Naive thymus-derived CD4-positive, alpha-beta T cell (primary cell): ENCODE data around the gene USH1G. TPM values are rescaled to one million over a fixed set of nuclear protein-coding genes. Genes with fewer than 3 reads are reported as not detected.
A peak's percentile ranks its signal among the peaks of the same experiment; 100 is the strongest.

ENCODE experiments used
- ATAC-seq: fragments of 150-1000 bp; cut with Tn5 transposase; 2 replicates; pipeline ENCODE4 v1.10.0; 2021; ENCODE audit warnings: mild to moderate bottlenecking, moderate library complexity
- CTCF ChIA-PET: fragments of 350-600 bp; sonication (Branson Sonifier 250); formaldehyde crosslinking; loops from one replicate; lab custom pipeline; 2021; ENCODE audit warnings: antibody characterized with exemption; lab: Charles Lee
- POLR2A ChIA-PET: fragments of 350-600 bp; sonication (Branson Sonifier 250); formaldehyde crosslinking; loops from one replicate; lab custom pipeline; 2021; ENCODE audit warnings: antibody characterized with exemption, inconsistent platforms; lab: Charles Lee
- DNase-seq, 9 donors: peaks; one replicate each; pipeline versions ENCODE4 v3.0.0 to v3.0.0-alpha.2; 2020 to 2022; ENCODE audit warnings: mixed read lengths in 1 of 9
- H3K27ac ChIP-seq: one replicate; pipeline ENCODE4 v1.7.0; 2013; ENCODE audit warnings: mild to moderate bottlenecking, low read depth, low read length, moderate library complexity
- H3K27me3 ChIP-seq, 2 donors: one replicate each; pipeline ENCODE4 v1.7.0; 2013; ENCODE audit warnings: low read length in 2 of 2, mild to moderate bottlenecking in 2 of 2, moderate library complexity in 2 of 2; ENCODE audit not compliant: control insufficient read depth in 2 of 2, insufficient read depth in 2 of 2
- H3K36me3 ChIP-seq, 3 experiments: 1 replicate in 2 of 3; 2 replicates in 1 of 3; pipeline ENCODE4 v1.7.0; 2013; ENCODE audit warnings: low read length in 3 of 3, mild to moderate bottlenecking in 3 of 3, moderate library complexity in 1 of 3; ENCODE audit not compliant: insufficient read depth in 3 of 3, control insufficient read depth in 2 of 3
- H3K4me1 ChIP-seq, 2 donors: one replicate each; pipeline ENCODE4 v1.7.0; 2013; ENCODE audit warnings: low read length in 2 of 2, mild to moderate bottlenecking in 2 of 2, moderate library complexity in 1 of 2; ENCODE audit not compliant: control insufficient read depth in 2 of 2, insufficient read depth in 2 of 2
- H3K4me3 ChIP-seq: 2 replicates; pipeline ENCODE4 v1.7.0; 2013; ENCODE audit warnings: mild to moderate bottlenecking, low read length
- H3K9me3 ChIP-seq, 3 experiments: 1 replicate in 2 of 3; 2 replicates in 1 of 3; pipeline ENCODE4 v1.7.0; 2013; ENCODE audit warnings: low read length in 3 of 3; ENCODE audit not compliant: control insufficient read depth in 2 of 3
- H3K27ac Mint-ChIP-seq, 9 donors: one replicate each; pipeline ENCODE4 v1.8.0; 2020 to 2022; ENCODE audit warnings: mixed read lengths in 9 of 9, mild to moderate bottlenecking in 8 of 9, moderate library complexity in 5 of 9, inconsistent platforms in 2 of 9
- H3K27me3 Mint-ChIP-seq, 5 donors: one replicate each; pipeline ENCODE4 v1.8.0; 2021 to 2022; ENCODE audit warnings: mixed read lengths in 5 of 5, mild to moderate bottlenecking in 1 of 5
- H3K36me3 Mint-ChIP-seq, 5 donors: one replicate each; pipeline ENCODE4 v1.8.0; 2020 to 2022; ENCODE audit warnings: mixed read lengths in 5 of 5, mild to moderate bottlenecking in 3 of 5, inconsistent platforms in 1 of 5
- H3K4me1 Mint-ChIP-seq, 7 donors: one replicate each; pipeline ENCODE4 v1.8.0; 2020 to 2022; ENCODE audit warnings: mixed read lengths in 7 of 7, mild to moderate bottlenecking in 3 of 7, inconsistent platforms in 1 of 7
- H3K4me3 Mint-ChIP-seq, 10 donors: one replicate each; pipeline ENCODE4 v1.8.0; 2020 to 2022; ENCODE audit warnings: mild to moderate bottlenecking in 10 of 10, mixed read lengths in 10 of 10, moderate library complexity in 6 of 10, inconsistent platforms in 2 of 10
- H3K9me3 Mint-ChIP-seq, 11 donors: one replicate each; pipeline ENCODE4 v1.8.0; 2020 to 2022; ENCODE audit warnings: mixed read lengths in 11 of 11, mild to moderate bottlenecking in 4 of 11, inconsistent platforms in 1 of 11, moderate library complexity in 1 of 11
- intact Hi-C, 2 donors: fragments of 100-400 bp; cut with micrococcal nuclease; formaldehyde crosslinking; loops; one replicate each; pipeline ENCODE4 v1.15.1; 2023
- polyA plus RNA-seq, 2 donors: library from polyadenylated mRNA; unstranded; fragments of 300-500 nt; fragmentation: Illumina TruSeq; gene quantifications; one replicate each; pipeline ENCODE4 v1.2.3, GENCODE V29; 2021
- total RNA-seq, 6 experiments: library from RNA in 5 of 6; stranded (reverse) in 5 of 6; gene quantifications; 1 replicate in 5 of 6; 2 replicates in 1 of 6; pipeline ENCODE4 v1.2.3 and lab custom pipeline; 2021 to 2026

Gene USH1G
- total and polyA plus RNA-seq, 7 experiments from 2014 or later = not detected

DNA sequence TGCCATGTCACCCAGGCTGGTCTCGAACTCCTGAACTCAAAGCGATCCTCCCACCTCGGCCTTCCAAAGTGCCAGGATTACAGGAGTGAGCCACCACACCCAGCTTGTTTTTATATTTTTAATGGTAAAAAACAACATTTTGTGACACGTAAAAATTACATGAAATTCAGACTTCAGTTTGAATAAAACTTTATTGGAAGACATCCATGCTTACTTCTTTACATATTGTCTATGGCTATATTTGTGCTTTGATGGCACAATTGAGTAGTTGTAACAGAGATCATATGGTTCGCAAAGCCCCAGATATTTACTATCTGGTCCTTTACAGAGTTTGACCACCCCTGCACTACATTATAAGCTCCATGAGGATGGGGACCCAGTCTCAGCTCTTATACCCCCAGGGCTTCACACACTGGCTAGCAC is 48.4 kb downstream of the USH1G start:
- H3K4me3 Mint-ChIP-seq = peak overlapping the region in 1 of 10 donors; percentile 13
- DNase-seq (no peak), ATAC-seq (no peak)
- no peak overlapping the region for H3K4me3 ChIP-seq
- H3K4me1 Mint-ChIP-seq = peaks cover 18 to 33% (median 23%) of the 10 kb centered on the region in 7 donors
- intact Hi-C loops = loop anchor here in 1 of 2 donors (5.0 kb wide), 1 partner anchor 793 kb away; the partner anchor contains the start of genes RECQL5 and SAP30BP
- H3K4me1 ChIP-seq = peaks cover 11 to 14% of the 10 kb centered on the region in 2 donors
- peaks cover 0 to 6% (median 0%) of the 10 kb centered on the region in 5 donors for H3K36me3 Mint-ChIP-seq
- no peaks in the 10 kb centered on the region for H3K36me3 ChIP-seq
- H3K9me3 ChIP-seq = no peaks in the 10 kb centered on the region
- peaks cover 0 to 3% (median 0%) of the 10 kb centered on the region in 5 donors for H3K27me3 Mint-ChIP-seq
- ChIA-PET CTCF (interaction anchor here (1.1 to 2.4 kb wide), 2 partner anchors 10 to 83 kb away, joined by 3 to 10 read pairs; no protein-coding TSS in a partner anchor), POLR2A (no interaction called here)
- H3K9me3 Mint-ChIP-seq = peaks cover 0 to 2% (median 0%) of the 10 kb centered on the region in 11 donors
- no peaks in the 10 kb centered on the region for H3K27me3 ChIP-seq
- peak overlapping the region in 1 of 9 donors; percentile 19 for H3K27ac Mint-ChIP-seq
- H3K27ac ChIP-seq = no peak overlapping the region

DNA sequence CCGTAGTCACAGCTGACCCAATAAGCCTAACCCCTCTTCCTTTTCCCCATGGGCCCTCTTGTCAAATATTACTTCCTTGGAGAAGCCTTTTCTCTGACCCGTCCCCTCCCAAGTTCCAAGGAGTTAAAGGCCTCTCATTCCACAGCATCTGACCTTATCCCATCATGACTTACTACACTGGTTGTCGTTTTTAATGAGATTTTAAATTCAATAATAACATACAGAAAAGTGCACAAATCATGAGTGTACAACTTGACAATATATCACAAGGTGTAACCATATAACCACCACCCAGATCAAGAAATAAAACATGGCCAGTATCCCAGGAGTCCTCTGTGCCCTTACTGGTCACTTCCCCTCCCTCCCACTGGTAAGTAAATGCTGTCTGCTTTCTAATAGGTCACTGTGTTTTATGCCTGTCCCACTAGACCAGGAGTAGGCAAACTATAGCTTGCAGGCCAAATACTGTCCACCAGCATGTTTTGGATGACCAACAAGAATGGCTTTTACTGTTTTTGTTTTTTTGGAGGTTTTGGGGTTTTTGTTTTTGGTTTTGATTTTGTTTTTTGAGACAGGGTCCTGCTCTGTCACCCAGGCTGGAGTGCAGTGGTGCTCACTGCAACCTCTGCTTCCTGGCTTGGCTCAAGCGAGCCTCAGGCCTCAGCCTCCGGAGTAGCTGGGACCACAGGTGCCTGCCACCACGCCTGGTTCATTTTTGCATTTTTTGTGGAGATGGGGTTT is 49.0 kb downstream of the USH1G start:
- POLR2A ChIA-PET = interaction anchor here (0.6 to 1.6 kb wide), 8 partner anchors 29 to 388 kb away, joined by 3 to 6 read pairs (median 4); partner anchors contain the start of genes GGA3, MRPS7 and NUP85
- Histone ChIP-seq H3K27me3 (no peaks in the 10 kb centered on the region), H3K4me3 (peak overlapping the region; percentile 78), H3K27ac (peak overlapping the region; percentile 91), H3K9me3 (no peaks in the 10 kb centered on the region), H3K36me3 (no peaks in the 10 kb centered on the region), H3K4me1 (peaks cover 11 to 14% of the 10 kb centered on the region in 2 donors)
- ATAC-seq = no peak
- Mint-ChIP-seq H3K36me3 (peaks cover 0 to 6% (median 0%) of the 10 kb centered on the region in 5 donors), H3K4me1 (peaks cover 18 to 33% (median 22%) of the 10 kb centered on the region in 7 donors), H3K27ac (peak overlapping the region; percentile 94 to 99 (median 97)), H3K4me3 (peak overlapping the region; percentile 74 to 96 (median 88)), H3K27me3 (peaks cover 0 to 3% (median 0%) of the 10 kb centered on the region in 5 donors), H3K9me3 (peaks cover 0 to 2% (median 0%) of the 10 kb centered on the region in 11 donors)
- no peak for DNase-seq
- CTCF ChIA-PET = interaction anchor here (0.9 to 2.4 kb wide), 5 partner anchors 9 to 216 kb away, joined by 3 to 10 read pairs (median 5); partner anchors contain the start of gene RAB37
- intact Hi-C loops = loop anchor here (1.0 to 5.0 kb wide), 18 partner anchors 9 to 793 kb away; partner anchors contain the start of genes GRB2 (in 2 of the 2), NAT9 (in 2 of the 2), NHERF1 (in 2 of the 2) and GGA3 (in 1 of the 2)

DNA sequence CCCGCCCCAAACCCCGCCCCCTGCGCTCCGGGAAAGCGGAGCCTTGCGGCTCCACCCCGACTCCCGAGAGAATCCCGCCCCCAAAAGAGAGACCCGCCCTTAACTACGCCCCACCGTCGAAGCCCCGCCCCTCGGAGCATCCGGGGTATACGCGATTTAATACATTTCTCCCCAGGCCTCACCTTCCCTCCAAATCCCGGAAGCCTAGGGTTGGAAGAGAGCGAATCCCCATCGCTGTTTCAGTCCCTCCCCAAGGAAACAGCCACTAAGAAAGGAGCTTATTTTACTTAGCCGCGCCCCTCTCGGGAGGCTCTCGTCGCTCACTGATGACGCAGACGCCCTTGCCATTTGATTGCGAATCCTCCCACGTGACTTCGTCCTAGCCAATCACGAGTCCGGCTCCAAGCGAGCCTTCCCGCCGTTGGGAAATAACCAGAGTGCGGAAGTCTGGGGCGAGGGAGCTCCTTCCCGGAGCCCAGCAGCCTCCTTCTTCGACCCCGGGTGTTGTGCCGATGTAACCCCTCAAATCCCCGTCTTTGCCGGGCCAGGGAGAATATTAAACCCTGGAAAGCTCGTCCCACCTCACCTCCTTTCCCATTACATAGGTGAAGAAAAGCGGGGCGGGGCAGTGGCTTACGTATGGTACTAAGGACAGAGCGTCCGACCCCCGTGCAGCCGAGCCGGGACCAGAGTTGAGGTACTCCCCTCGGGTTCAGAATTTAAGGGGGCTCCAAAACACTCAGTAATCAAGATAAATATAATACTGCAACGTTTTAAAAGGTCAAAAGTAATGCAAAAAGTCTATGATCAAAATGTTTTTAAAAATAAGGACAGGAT is 49.8 kb downstream of the USH1G start:
- no peaks in the 10 kb centered on the region for H3K27me3 ChIP-seq
- Mint-ChIP-seq H3K36me3 (peaks cover 0 to 6% (median 0%) of the 10 kb centered on the region in 5 donors), H3K4me1 (peaks cover 18 to 41% (median 22%) of the 10 kb centered on the region in 7 donors), H3K4me3 (peak overlapping the region; percentile 74 to 96 (median 88)), H3K27ac (peak overlapping the region; percentile 94 to 99 (median 97)), H3K9me3 (peaks cover 0 to 2% (median 0%) of the 10 kb centered on the region in 11 donors), H3K27me3 (peaks cover 0 to 3% (median 0%) of the 10 kb centered on the region in 5 donors)
- H3K4me3 ChIP-seq = peak overlapping the region; percentile 87
- ATAC-seq = peak; percentile 97
- H3K9me3 ChIP-seq = no peaks in the 10 kb centered on the region
- DNase-seq = peak; percentile 91 to 100 (median 98)
- POLR2A ChIA-PET = interaction anchor here (0.6 to 1.6 kb wide), 13 partner anchors 18 to 397 kb away, joined by 3 to 8 read pairs (median 3); partner anchors contain the start of genes GGA3, MIF4GD, MRPS7 and NUP85
- no peaks in the 10 kb centered on the region for H3K36me3 ChIP-seq
- CTCF ChIA-PET = interaction anchor here (0.7 to 2.4 kb wide), 7 partner anchors 8 to 349 kb away, joined by 3 to 10 read pairs (median 5); partner anchors contain the start of gene RAB37
- H3K4me1 ChIP-seq = peaks cover 11 to 14% of the 10 kb centered on the region in 2 donors
- H3K27ac ChIP-seq = peak overlapping the region; percentile 91
- intact Hi-C loops = loop anchor here (1.0 to 5.0 kb wide), 18 partner anchors 8 to 794 kb away; partner anchors contain the start of genes GRB2 (in 2 of the 2), NAT9 (in 2 of the 2), NHERF1 (in 2 of the 2) and GGA3 (in 1 of the 2)

DNA sequence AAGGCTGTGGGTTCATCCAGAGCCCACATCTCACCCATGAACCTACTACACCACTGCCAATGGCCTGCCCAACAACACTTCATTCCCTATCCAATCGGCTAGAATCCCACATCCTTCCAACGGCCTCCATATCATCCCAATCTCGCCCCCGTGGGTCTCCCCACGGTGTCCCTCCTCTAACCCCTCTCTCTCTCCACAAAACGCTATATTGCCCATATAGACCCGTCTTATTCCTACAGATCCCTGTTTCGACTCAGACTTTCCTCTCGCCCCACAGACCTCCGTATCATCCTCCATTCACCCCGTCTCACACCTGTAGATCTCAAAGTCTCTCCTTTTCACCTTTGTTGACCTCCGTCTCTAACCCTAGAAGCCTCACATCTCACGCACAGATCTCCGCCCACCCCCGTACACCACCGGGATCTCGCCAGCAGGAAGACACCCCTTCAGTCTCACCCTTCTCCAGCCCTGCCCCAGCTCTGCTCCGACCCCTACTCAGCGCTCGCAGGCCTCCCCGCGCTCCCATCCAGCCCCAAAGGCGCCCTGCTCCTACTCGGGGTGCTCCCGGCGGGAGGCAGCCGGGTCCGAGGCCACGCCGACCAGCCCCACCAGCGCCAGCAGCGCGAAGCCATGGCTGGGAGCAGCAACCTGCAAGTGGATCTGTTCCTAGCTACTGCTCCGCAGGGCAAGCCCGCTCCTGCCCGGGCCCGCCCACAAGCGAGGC is 50.6 kb downstream of the USH1G start, which contains the start of gene FDXR:
TSS of gene FDXR (minus strand) at position 682 of the 724 bp plus-strand sequence. CDS start at position 632, 50 bp downstream.
- Mint-ChIP-seq H3K4me1 (peaks cover 18 to 41% (median 22%) of the 10 kb centered on the region in 7 donors), H3K9me3 (peaks cover 0 to 2% (median 0%) of the 10 kb centered on the region in 11 donors), H3K27me3 (peaks cover 0 to 3% (median 0%) of the 10 kb centered on the region in 5 donors), H3K4me3 (peak within 1 kb of the TSS; percentile 74 to 96 (median 89)), H3K27ac (peak within 1 kb of the TSS; percentile 94 to 99 (median 97)), H3K36me3 (peaks cover 0 to 6% (median 0%) of the 10 kb centered on the region in 5 donors)
- Histone ChIP-seq H3K4me1 (peaks cover 11 to 14% of the 10 kb centered on the region in 2 donors), H3K9me3 (no peaks in the 10 kb centered on the region), H3K27me3 (no peaks in the 10 kb centered on the region), H3K36me3 (no peaks in the 10 kb centered on the region), H3K4me3 (peak within 1 kb of the TSS; percentile 87), H3K27ac (peak within 1 kb of the TSS; percentile 91)
- CTCF ChIA-PET = interaction anchor here (1.0 to 2.4 kb wide), 5 partner anchors 7 to 136 kb away, joined by 3 to 10 read pairs (median 6); partner anchors contain the start of gene RAB37
- POLR2A ChIA-PET = interaction anchor here (0.7 to 1.6 kb wide), 9 partner anchors 17 to 398 kb away, joined by 3 to 8 read pairs (median 5); partner anchors contain the start of genes GGA3, MIF4GD and MRPS7
- intact Hi-C loops = loop anchor here (1.0 to 5.0 kb wide), 18 partner anchors 7 to 795 kb away; partner anchors contain the start of genes GRB2 (in 2 of the 2), NAT9 (in 2 of the 2), NHERF1 (in 2 of the 2) and GGA3 (in 1 of the 2)
- no peak for ATAC-seq
- no peak for DNase-seq

DNA sequence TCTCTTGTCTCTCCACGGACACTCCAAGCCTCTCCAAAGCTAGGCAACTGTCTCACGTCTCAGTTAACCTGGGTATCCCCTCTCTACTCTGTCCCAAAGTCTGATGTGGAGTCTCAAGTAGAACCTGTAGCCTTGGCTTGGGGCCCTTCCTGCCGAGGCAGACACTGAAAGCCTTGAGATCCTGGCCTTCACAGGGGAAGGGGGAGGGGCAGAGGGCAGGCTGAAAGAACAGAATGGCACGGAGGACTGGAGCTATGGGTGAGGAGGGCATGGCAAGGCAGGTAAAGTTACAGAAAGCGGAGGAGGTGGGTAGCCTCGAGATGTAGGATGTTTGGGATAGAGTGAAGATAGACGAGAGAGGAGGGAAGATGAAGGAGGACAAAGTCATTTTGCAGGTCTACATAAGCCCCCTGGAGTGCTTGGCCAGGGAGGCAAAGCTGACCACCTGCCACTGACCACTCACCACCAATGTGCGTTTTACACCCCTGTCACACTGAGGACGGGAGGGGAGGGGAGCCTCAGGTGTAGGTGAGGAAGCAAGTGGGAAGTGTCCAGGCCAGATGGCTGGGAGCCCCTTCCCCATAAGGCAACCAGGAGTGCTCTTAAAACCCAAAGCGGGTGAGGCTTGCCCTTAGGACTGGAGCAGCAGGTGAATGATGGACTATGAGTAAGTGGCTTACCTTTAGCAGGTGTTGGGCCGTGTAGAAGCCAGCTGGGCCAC is 51.5 kb downstream of the USH1G start:
- peaks cover 0 to 3% (median 0%) of the 10 kb centered on the region in 5 donors for H3K27me3 Mint-ChIP-seq
- peaks cover 0 to 2% (median 0%) of the 10 kb centered on the region in 11 donors for H3K9me3 Mint-ChIP-seq
- H3K36me3 Mint-ChIP-seq = peaks cover 0 to 6% (median 0%) of the 10 kb centered on the region in 5 donors
- Histone ChIP-seq H3K27ac (no peak overlapping the region), H3K9me3 (no peaks in the 10 kb centered on the region), H3K4me1 (peaks cover 11 to 14% of the 10 kb centered on the region in 2 donors), H3K4me3 (no peak overlapping the region), H3K36me3 (no peaks in the 10 kb centered on the region), H3K27me3 (no peaks in the 10 kb centered on the region)
- ATAC-seq (no peak), DNase-seq (no peak)
- POLR2A ChIA-PET = interaction anchor here (0.7 kb wide), 1 partner anchor 122 kb away, joined by 3 read pairs; no protein-coding TSS in a partner anchor
- peak overlapping the region; percentile 44 to 95 (median 76) for H3K4me3 Mint-ChIP-seq
- peaks cover 18 to 41% (median 22%) of the 10 kb centered on the region in 7 donors for H3K4me1 Mint-ChIP-seq
- intact Hi-C loops = loop anchor here (2.0 to 5.0 kb wide), 6 partner anchors 19 to 796 kb away; partner anchors contain the start of genes GRB2 (in 1 of the 2), LLGL2 (in 1 of the 2), RECQL5 (in 1 of the 2) and RPL38 (in 1 of the 2)
- no peak overlapping the region for H3K27ac Mint-ChIP-seq
- CTCF ChIA-PET = interaction anchor here (1.9 kb wide), 1 partner anchor 80 kb away, joined by 6 read pairs; no protein-coding TSS in a partner anchor
